ENCODE measurements around the gene DLGAP1. TPM values are rescaled to one million over a fixed set of nuclear protein-coding genes. Genes with fewer than 3 reads are reported as not detected.

Gene DLGAP1
- total and polyA plus RNA-seq, 2 of the 13 experiments (the other 11 are each of a cell fraction or from before 2014, with no cell fraction given) = 0.01 TPM; not detected in 1

DNA sequence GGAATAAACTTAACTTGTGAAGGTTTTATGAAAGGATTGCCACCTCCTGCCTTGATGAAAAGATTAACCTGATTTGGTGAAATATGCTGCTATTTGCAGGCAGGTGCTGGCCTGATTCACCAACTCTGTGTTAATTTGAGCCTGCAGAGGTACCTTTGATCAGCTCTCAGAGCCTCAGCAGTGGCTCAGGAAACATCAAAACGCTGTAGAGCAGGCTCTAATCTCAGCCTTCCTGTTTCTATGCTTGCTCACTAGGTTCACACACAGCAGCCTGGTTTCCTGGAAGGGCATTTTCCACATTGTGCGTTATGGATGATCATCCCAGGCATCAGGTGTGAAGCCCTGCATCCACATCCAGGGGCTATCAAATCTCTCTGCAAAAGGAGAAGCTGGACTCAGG lies 988.2 kb downstream of the DLGAP1 start:
- ATAC-seq (peak; percentile 51; the same call in 2 of the 3 replicates), FAIRE-seq (no peak), DNase-seq (ENCODE audit: low spot score) (no peak)
- Histone ChIP-seq H3K4me1 (ENCODE audit: insufficient read depth, low read length) (peaks cover 18% of the 10 kb centered on the region), H4K20me1 (ENCODE audit: insufficient read depth, low read length) (no peaks in the 10 kb centered on the region), H3K4me3 (replicated peaks in 1 of 3; ENCODE audit: insufficient read depth in 1 of 3, low read depth in 2 of 3, low read length in 3 of 3) (no peak overlapping the region), H3K4me2 (ENCODE audit: low read depth, low read length) (no peak overlapping the region), H3K27me3 (ENCODE audit: control insufficient read depth in 1 of 2, insufficient read depth in 2 of 2, low read length in 2 of 2) (no peaks in the 10 kb centered on the region), H3K79me2 (ENCODE audit: insufficient read depth, low read length) (no peaks in the 10 kb centered on the region), H3K9ac (ENCODE audit: insufficient read depth, low read depth, low read length) (no peak overlapping the region), H3K36me3 (replicated peaks in 1 of 2; ENCODE audit: control insufficient read depth in 1 of 2, insufficient read depth in 2 of 2, low read length in 2 of 2) (no peaks in the 10 kb centered on the region), H3K9me3 (ENCODE audit: low read length) (no peaks in the 10 kb centered on the region), H3K27ac (ENCODE audit: extremely low read length, insufficient read depth, low read length) (no peak overlapping the region), H2AFZ (ENCODE audit: low read length) (no peak overlapping the region)
- no TSS peak for BruUV-seq (replicated peaks)
- in situ Hi-C loops (cut with HindIII; ENCODE audit: extremely low pct_ligation_motif_present, low pct_unique_long_range_greater_than_20kb) = loop anchor here (25.0 kb wide), 1 partner anchor 405 kb away; no protein-coding TSS in a partner anchor
- ChIA-PET POLR2A (interaction anchor here (1.5 kb wide), 1 partner anchor 169 kb away, joined by 3 read pairs; no protein-coding TSS in a partner anchor), CTCF (ENCODE audit: low intra/inter-chr PET ratio, low total read pairs) (no interaction called here)
- intact Hi-C loops (cut with micrococcal nuclease; ENCODE audit: unreplicated experiment) = no loop called here
- 43% methylated on average over 2 of the region's 2 CpGs for WGBS (ENCODE audit: low lambda C conversion rate)
- TF ChIP-seq, protein P1, sequence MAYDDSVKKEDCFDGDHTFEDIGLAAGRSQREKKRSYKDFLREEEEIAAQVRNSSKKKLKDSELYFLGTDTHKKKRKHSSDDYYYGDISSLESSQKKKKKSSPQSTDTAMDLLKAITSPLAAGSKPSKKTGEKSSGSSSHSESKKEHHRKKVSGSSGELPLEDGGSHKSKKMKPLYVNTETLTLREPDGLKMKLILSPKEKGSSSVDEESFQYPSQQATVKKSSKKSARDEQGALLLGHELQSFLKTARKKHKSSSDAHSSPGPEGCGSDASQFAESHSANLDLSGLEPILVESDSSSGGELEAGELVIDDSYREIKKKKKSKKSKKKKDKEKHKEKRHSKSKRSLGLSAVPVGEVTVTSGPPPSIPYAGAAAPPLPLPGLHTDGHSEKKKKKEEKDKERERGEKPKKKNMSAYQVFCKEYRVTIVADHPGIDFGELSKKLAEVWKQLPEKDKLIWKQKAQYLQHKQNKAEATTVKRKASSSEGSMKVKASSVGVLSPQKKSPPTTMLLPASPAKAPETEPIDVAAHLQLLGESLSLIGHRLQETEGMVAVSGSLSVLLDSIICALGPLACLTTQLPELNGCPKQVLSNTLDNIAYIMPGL (CRISPR knock-in tag; IDR thresholded peaks at IDR 0.05; ENCODE audit: borderline replicate concordance in 1 of 2, low read depth in 1 of 2) = no peak
- TF ChIP-seq, protein P2, sequence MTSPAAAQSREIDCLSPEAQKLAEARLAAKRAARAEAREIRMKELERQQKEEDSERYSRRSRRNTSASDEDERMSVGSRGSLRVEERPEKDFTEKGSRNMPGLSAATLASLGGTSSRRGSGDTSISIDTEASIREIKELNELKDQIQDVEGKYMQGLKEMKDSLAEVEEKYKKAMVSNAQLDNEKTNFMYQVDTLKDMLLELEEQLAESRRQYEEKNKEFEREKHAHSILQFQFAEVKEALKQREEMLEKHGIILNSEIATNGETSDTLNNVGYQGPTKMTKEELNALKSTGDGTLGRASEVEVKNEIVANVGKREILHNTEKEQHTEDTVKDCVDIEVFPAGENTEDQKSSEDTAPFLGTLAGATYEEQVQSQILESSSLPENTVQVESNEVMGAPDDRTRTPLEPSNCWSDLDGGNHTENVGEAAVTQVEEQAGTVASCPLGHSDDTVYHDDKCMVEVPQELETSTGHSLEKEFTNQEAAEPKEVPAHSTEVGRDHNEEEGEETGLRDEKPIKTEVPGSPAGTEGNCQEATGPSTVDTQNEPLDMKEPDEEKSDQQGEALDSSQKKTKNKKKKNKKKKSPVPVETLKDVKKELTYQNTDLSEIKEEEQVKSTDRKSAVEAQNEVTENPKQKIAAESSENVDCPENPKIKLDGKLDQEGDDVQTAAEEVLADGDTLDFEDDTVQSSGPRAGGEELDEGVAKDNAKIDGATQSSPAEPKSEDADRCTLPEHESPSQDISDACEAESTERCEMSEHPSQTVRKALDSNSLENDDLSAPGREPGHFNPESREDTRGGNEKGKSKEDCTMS (CRISPR knock-in tag; conservative IDR thresholded peaks at IDR 0.05) = no peak
- TF ChIP-seq ZNF562 (CRISPR knock-in tag; IDR thresholded peaks at IDR 0.05; ENCODE audit: borderline replicate concordance) = no peak
- no peak for TF ChIP-seq ZSCAN31 (CRISPR knock-in tag; IDR thresholded peaks at IDR 0.05; ENCODE audit: low read depth)
- no peak for TF ChIP-seq ZNF678 (CRISPR knock-in tag; IDR thresholded peaks at IDR 0.05)
- no peak for TF ChIP-seq FOXP1 (IDR thresholded peaks at IDR 0.05)
- no peak for TF ChIP-seq FOXP1 (CRISPR knock-in tag; IDR thresholded peaks at IDR 0.05)
- TF ChIP-seq, protein P3, sequence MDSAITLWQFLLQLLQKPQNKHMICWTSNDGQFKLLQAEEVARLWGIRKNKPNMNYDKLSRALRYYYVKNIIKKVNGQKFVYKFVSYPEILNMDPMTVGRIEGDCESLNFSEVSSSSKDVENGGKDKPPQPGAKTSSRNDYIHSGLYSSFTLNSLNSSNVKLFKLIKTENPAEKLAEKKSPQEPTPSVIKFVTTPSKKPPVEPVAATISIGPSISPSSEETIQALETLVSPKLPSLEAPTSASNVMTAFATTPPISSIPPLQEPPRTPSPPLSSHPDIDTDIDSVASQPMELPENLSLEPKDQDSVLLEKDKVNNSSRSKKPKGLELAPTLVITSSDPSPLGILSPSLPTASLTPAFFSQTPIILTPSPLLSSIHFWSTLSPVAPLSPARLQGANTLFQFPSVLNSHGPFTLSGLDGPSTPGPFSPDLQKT (CRISPR knock-in tag; IDR thresholded peaks at IDR 0.05; ENCODE audit: borderline replicate concordance) = no peak
- TF ChIP-seq, protein P4, sequence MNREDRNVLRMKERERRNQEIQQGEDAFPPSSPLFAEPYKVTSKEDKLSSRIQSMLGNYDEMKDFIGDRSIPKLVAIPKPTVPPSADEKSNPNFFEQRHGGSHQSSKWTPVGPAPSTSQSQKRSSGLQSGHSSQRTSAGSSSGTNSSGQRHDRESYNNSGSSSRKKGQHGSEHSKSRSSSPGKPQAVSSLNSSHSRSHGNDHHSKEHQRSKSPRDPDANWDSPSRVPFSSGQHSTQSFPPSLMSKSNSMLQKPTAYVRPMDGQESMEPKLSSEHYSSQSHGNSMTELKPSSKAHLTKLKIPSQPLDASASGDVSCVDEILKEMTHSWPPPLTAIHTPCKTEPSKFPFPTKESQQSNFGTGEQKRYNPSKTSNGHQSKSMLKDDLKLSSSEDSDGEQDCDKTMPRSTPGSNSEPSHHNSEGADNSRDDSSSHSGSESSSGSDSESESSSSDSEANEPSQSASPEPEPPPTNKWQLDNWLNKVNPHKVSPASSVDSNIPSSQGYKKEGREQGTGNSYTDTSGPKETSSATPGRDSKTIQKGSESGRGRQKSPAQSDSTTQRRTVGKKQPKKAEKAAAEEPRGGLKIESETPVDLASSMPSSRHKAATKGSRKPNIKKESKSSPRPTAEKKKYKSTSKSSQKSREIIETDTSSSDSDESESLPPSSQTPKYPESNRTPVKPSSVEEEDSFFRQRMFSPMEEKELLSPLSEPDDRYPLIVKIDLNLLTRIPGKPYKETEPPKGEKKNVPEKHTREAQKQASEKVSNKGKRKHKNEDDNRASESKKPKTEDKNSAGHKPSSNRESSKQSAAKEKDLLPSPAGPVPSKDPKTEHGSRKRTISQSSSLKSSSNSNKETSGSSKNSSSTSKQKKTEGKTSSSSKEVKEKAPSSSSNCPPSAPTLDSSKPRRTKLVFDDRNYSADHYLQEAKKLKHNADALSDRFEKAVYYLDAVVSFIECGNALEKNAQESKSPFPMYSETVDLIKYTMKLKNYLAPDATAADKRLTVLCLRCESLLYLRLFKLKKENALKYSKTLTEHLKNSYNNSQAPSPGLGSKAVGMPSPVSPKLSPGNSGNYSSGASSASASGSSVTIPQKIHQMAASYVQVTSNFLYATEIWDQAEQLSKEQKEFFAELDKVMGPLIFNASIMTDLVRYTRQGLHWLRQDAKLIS (CRISPR knock-in tag; IDR thresholded peaks at IDR 0.05) = no peak
- TF ChIP-seq CENPX (CRISPR knock-in tag; IDR thresholded peaks at IDR 0.05) = no peak
- TF ChIP-seq, protein P5, sequence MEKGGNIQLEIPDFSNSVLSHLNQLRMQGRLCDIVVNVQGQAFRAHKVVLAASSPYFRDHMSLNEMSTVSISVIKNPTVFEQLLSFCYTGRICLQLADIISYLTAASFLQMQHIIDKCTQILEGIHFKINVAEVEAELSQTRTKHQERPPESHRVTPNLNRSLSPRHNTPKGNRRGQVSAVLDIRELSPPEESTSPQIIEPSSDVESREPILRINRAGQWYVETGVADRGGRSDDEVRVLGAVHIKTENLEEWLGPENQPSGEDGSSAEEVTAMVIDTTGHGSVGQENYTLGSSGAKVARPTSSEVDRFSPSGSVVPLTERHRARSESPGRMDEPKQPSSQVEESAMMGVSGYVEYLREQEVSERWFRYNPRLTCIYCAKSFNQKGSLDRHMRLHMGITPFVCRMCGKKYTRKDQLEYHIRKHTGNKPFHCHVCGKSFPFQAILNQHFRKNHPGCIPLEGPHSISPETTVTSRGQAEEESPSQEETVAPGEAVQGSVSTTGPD (CRISPR knock-in tag; IDR thresholded peaks at IDR 0.05) = no peak
- TF ChIP-seq ATF7-NPFF (CRISPR knock-in tag; IDR thresholded peaks at IDR 0.05; ENCODE audit: low read depth) = no peak
- TF ChIP-seq ZNF121 (CRISPR knock-in tag; IDR thresholded peaks at IDR 0.05) = no peak
- TF ChIP-seq CHD2 (IDR thresholded peaks at IDR 0.05; ENCODE audit: low read depth, low read length) = no peak

Data from HepG2 (cell line).